ENCODE data around the gene VNN1.

DNA sequence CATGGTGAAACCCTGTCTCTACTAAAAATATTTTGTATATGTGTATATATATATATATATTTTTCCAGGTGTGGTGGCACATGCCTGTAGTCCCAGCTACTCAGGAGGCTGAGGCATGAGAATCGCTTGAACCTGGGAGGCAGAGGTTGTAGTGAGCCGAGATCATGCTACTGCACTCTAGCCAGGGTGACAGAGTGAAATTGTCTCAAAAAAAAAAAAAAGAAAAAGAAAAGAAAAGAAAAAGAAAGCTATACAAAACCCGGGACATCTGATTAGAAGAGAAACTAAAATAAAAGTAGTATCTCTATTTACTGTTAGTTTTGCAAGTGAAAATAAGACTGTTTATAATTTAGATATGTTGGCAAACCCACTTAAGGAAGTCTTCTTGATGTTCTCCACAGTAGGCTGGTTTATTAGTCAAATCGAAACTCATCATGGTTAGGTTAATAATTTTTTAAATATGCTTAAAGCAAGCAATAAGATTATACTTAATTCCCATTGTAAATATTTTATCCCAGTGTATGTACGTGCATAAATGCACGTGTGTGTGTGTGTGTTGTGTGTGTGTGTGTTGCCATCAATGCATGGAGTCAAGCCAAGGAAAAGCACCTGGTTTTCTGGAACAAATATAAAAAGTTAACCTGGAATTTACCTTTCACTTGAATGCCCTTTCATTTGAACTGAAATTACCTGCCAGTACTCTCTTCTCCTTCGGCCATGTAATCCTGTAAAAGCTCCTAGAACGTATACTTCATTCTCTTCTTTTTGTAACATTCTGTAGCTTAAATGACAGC is 36.8 kb upstream of the VNN1 start:
- TF ChIP-seq, protein P1, sequence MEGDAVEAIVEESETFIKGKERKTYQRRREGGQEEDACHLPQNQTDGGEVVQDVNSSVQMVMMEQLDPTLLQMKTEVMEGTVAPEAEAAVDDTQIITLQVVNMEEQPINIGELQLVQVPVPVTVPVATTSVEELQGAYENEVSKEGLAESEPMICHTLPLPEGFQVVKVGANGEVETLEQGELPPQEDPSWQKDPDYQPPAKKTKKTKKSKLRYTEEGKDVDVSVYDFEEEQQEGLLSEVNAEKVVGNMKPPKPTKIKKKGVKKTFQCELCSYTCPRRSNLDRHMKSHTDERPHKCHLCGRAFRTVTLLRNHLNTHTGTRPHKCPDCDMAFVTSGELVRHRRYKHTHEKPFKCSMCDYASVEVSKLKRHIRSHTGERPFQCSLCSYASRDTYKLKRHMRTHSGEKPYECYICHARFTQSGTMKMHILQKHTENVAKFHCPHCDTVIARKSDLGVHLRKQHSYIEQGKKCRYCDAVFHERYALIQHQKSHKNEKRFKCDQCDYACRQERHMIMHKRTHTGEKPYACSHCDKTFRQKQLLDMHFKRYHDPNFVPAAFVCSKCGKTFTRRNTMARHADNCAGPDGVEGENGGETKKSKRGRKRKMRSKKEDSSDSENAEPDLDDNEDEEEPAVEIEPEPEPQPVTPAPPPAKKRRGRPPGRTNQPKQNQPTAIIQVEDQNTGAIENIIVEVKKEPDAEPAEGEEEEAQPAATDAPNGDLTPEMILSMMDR (IDR thresholded peaks at IDR 0.05), result no peak
- no peak for TF ChIP-seq EZH2 (IDR thresholded peaks at IDR 0.05)
